ENCODE results near the gene MEP1B.
"Not testable (repeated sequence)": the region's sequence is repeated elsewhere in the genome, so short reads cannot be mapped to it uniquely, and the experiment has no call there.

Gene MEP1B

DNA sequence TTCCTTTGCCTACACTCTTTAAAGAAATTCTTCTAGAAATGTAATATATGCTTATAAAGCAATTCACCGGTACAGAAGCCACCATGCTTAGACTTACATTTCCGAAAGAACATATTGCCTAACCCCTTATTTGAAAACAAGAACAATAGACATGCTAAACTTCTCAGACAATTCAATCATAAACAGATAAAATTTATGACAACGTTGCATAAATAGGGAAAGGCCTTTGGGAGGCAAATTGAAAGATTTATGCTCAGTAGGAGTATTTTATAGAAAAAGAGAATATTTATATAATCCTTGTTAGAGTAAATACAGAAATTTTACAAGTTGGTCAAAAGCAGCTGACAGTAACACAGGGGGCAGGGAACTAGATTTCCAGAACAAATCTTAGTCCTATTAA, 16.2 kb upstream of the MEP1B start:
- no peak overlapping the region for H3K27ac ChIP-seq
- no peaks in the 10 kb centered on the region for H3K36me3 ChIP-seq (ENCODE audit: control insufficient read depth, insufficient read depth, low read length)
- H3K9me3 ChIP-seq (ENCODE audit: control insufficient read depth, low read length), result no peaks in the 10 kb centered on the region
- H3K4me2 ChIP-seq (ENCODE audit: low read length), result no peak overlapping the region
- TF ChIP-seq, protein P1, sequence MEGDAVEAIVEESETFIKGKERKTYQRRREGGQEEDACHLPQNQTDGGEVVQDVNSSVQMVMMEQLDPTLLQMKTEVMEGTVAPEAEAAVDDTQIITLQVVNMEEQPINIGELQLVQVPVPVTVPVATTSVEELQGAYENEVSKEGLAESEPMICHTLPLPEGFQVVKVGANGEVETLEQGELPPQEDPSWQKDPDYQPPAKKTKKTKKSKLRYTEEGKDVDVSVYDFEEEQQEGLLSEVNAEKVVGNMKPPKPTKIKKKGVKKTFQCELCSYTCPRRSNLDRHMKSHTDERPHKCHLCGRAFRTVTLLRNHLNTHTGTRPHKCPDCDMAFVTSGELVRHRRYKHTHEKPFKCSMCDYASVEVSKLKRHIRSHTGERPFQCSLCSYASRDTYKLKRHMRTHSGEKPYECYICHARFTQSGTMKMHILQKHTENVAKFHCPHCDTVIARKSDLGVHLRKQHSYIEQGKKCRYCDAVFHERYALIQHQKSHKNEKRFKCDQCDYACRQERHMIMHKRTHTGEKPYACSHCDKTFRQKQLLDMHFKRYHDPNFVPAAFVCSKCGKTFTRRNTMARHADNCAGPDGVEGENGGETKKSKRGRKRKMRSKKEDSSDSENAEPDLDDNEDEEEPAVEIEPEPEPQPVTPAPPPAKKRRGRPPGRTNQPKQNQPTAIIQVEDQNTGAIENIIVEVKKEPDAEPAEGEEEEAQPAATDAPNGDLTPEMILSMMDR (IDR thresholded peaks at IDR 0.05), result no peak
- no peak overlapping the region for H2AFZ ChIP-seq
- no peaks in the 10 kb centered on the region for H3K79me2 ChIP-seq
- no peak overlapping the region for H3K4me3 ChIP-seq (ENCODE audit: low read depth, low read length)
- H3K4me1 ChIP-seq, result no peaks in the 10 kb centered on the region
- no peaks in the 10 kb centered on the region for H3K27me3 ChIP-seq (ENCODE audit: control insufficient read depth, insufficient read depth, low read length)
- H3K9ac ChIP-seq, result no peak overlapping the region

DNA sequence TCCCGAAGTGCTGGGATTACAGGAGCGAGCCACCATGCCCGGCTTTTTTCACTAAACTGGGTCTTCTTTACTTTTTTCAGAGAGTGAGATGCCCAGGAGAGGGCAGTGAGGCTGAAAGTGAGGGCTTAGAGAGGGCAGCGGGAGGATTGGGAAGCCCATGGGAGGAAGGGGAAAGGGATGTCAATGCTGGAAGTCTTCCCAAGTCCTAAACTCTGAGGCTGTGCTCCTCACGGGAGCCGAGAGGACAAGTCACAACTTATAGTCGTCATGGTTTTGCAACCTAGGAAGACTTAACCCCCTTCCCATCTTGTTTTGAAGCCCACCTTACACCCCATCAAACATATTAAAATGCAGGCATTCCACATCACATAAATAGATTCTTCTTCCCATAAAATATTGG, 15.1 kb upstream of the MEP1B start:
- no peaks in the 10 kb centered on the region for H3K4me1 ChIP-seq
- H3K9ac ChIP-seq, result no peak overlapping the region
- H3K27me3 ChIP-seq (ENCODE audit: control insufficient read depth, insufficient read depth, low read length), result no peaks in the 10 kb centered on the region
- TF ChIP-seq, protein P1 (IDR thresholded peaks at IDR 0.05), result no peak
- H3K27ac ChIP-seq, result no peak overlapping the region
- no peak overlapping the region for H3K4me2 ChIP-seq (ENCODE audit: low read length)
- no peak overlapping the region for H3K4me3 ChIP-seq (ENCODE audit: low read depth, low read length)
- no peaks in the 10 kb centered on the region for H3K9me3 ChIP-seq (ENCODE audit: control insufficient read depth, low read length)
- H3K79me2 ChIP-seq, result no peaks in the 10 kb centered on the region
- no peak overlapping the region for H2AFZ ChIP-seq
- H3K36me3 ChIP-seq (ENCODE audit: control insufficient read depth, insufficient read depth, low read length), result no peaks in the 10 kb centered on the region

DNA sequence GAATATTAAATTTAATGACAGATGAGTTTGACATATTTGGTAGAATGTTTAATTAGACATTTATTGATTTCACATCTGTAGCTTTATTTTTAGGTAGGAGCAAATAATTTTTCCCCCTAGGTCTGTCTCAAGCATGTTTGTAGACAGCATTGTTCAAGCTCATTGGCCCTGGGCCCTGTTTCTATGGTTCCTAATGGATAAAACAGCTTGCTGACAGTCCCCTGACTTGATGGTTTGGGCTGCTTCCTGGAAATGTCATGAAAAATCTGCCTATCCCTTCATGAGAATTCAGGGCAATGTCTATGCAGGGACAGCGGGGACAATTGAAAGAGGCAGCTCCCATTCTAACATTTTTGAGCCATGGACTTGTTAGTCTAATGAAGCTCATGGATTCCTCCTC, 14.6 kb upstream of the MEP1B start:
- Histone ChIP-seq H3K4me1 (no peaks in the 10 kb centered on the region), H3K36me3 (ENCODE audit: control insufficient read depth, insufficient read depth, low read length) (no peaks in the 10 kb centered on the region), H3K27me3 (ENCODE audit: control insufficient read depth, insufficient read depth, low read length) (no peaks in the 10 kb centered on the region), H3K79me2 (no peaks in the 10 kb centered on the region), H3K27ac (no peak overlapping the region), H3K4me3 (ENCODE audit: low read depth, low read length) (no peak overlapping the region), H3K4me2 (ENCODE audit: low read length) (no peak overlapping the region), H2AFZ (no peak overlapping the region), H3K9me3 (ENCODE audit: control insufficient read depth, low read length) (no peaks in the 10 kb centered on the region), H3K9ac (no peak overlapping the region)
- TF ChIP-seq, protein P1 (IDR thresholded peaks at IDR 0.05), result no peak

DNA sequence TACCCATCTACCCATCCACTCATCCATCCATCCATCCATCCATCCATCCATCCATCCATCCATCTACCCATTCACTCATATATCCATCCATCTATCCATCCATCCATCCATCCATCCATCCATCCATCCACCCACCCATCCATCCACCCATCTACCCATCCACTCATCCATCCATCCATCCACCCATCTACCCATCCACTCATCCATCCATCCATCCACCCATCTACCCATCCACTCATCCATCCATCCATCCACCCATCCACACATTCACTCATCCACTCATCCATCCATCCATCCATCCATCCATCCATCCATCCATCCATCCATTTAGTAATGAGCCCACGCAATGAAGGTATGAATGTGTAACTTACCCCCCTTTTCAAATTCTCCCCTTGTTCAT, 13.1 kb upstream of the MEP1B start:
- not testable (repeated sequence) for H3K27me3 ChIP-seq (ENCODE audit: control insufficient read depth, insufficient read depth, low read length); H3K9ac ChIP-seq; H3K9me3 ChIP-seq (ENCODE audit: control insufficient read depth, low read length); H3K36me3 ChIP-seq (ENCODE audit: control insufficient read depth, insufficient read depth, low read length); H3K4me3 ChIP-seq (ENCODE audit: low read depth, low read length); H3K4me2 ChIP-seq (ENCODE audit: low read length); H2AFZ ChIP-seq; H3K27ac ChIP-seq; H3K4me1 ChIP-seq; H3K79me2 ChIP-seq

DNA sequence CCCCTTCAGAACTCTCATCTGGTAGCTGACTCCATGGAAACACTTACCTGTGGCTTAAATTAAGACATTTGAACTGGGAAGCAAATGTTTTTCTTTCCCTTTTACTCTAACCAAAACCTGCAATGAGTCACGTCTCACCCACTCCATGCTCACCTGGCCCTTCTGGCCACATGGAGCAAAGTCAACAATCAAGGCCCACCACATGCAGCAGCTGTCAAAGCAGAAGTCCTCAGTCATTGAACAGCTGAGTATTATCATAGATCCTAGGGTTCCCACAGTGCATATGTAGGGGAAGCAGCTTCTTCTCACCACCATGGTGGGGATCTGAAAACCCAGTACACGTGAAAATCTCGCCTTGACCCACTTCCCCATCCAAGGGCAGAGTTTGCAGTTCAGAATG, 12.3 kb upstream of the MEP1B start:
- no peaks in the 10 kb centered on the region for H3K4me1 ChIP-seq
- H3K79me2 ChIP-seq, result no peaks in the 10 kb centered on the region
- H3K4me3 ChIP-seq (ENCODE audit: low read depth, low read length), result no peak overlapping the region
- no peak overlapping the region for H2AFZ ChIP-seq
- no peak overlapping the region for H3K9ac ChIP-seq
- H3K27me3 ChIP-seq (ENCODE audit: control insufficient read depth, insufficient read depth, low read length), result no peaks in the 10 kb centered on the region
- H3K36me3 ChIP-seq (ENCODE audit: control insufficient read depth, insufficient read depth, low read length), result no peaks in the 10 kb centered on the region
- H3K9me3 ChIP-seq (ENCODE audit: control insufficient read depth, low read length), result no peaks in the 10 kb centered on the region
- H3K4me2 ChIP-seq (ENCODE audit: low read length), result no peak overlapping the region
- TF ChIP-seq, protein P1 (IDR thresholded peaks at IDR 0.05), result no peak
- no peak overlapping the region for H3K27ac ChIP-seq
